H4 (cell line): ENCODE measurements around the gene C19orf33. TPM values are rescaled to one million over a fixed set of nuclear protein-coding genes. Genes with fewer than 3 reads are reported as not detected.
A peak's percentile ranks its signal among the peaks of the same experiment; 100 is the strongest.
"Not testable (repeated sequence)": the region's sequence is repeated elsewhere in the genome, so short reads cannot be mapped to it uniquely, and the experiment has no call there.

Experiments
- DNase-seq: peaks from one replicate; pipeline ENCODE4 v3.0.0-alpha.2; 2015; ENCODE audit warnings: low spot score
- total RNA-seq: library from RNA; depleted of rRNA; stranded (reverse); fragments of >200 nt; shearing (Covaris generic); gene quantifications from 2 replicates; pipeline ENCODE4 v1.2.3, GENCODE V29; 2014; rRNA removed

The C19orf33 gene
- total RNA-seq, result 2.7 TPM in 1 of 2 replicates, not detected in the other

DNA sequence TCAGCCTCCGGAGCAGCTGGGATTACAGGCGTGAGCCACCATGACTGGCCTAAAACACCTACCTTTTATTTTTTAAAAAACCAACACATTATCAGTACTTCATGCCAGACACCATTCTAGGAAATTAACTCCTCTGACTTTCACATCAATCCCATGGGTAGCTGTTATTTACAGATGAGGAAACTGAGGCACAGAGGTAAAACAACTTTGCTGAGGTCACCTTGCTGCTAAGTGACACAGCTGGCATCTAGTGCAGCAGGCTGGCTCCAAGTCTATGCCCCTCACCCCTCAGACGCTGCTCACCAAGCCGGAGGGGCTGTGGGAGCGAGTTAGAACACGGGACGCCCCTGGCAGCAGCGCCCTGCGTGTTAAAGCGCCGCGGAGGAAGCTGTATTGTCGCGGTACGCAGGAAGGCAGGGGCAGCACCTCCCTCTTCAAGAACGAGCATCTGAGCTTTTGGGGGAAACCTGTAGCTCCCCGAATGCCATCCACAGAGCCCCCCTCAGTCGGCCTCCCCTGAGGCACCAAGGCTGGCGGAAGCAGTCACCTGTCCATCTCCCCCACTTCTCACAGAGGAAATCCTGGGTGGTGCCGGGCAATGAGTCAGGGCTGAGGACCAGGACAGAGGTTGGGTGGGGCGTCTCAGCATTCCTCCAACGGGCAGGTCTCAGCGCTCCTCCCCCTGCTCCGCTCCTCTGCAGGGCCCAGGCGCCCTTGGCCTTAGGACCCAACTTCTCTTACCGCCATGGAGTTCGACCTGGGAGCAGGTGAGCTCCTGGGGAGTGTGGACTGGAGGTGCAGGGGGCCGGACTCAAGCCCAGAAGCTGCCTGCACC is at the start of gene C19orf33:
C19orf33 (plus strand) TSS at position 735 of the 835 bp plus-strand sequence; CDS start at position 746, 11 bp downstream.
- DNase-seq, result no peak

DNA sequence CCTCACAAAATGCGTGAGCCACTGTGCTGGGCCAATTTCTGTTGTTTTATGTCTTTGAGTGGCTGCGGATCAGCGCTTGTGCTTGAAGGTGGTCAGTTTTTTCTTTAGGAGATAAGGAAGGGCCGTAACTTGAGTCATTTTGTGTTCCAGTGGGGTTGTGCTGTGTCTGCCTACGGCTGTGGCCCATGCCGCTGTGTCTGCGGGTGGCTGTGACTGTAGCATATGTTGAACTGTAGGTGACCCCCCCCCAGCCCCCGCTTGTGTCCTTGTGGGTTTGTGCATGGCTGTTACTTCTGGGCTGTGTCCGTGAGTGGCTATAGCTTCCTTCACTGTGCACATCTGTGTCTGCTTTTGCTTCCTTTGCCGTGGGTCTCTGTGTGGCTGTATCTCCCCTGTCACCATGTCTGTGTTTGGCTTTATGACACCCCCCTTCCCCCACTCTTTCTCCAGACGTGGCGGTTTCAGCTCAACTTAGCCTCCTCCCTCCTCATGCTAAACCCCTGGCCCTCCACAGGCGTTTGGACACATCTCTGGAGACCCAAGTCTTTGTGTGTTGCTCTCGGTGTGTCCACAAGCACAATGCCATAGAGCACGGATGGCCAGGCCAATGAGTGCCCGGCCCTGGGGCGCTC is 48.6 kb upstream of the C19orf33 start:
- no peak for DNase-seq

DNA sequence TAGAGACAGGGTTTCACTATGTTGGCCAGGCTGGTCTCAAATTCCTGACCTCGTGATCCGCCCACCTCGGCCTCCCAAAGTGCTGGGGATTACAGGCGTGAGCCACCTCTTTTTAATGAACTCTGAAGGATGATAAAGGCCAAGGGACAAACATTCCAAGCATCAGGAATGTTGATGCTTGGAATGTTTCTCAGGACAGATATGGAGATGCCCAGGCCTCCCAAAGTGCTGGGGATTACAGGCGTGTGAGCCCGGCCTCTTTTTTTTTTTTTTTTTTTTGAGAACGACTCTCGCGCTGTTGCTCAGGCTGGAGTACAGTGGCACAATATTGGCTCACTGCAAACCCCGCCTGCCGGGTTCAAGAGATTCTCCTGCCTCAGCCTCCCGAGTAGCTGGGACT is 42.1 kb upstream of the C19orf33 start:
- DNase-seq, result not testable (repeated sequence)

DNA sequence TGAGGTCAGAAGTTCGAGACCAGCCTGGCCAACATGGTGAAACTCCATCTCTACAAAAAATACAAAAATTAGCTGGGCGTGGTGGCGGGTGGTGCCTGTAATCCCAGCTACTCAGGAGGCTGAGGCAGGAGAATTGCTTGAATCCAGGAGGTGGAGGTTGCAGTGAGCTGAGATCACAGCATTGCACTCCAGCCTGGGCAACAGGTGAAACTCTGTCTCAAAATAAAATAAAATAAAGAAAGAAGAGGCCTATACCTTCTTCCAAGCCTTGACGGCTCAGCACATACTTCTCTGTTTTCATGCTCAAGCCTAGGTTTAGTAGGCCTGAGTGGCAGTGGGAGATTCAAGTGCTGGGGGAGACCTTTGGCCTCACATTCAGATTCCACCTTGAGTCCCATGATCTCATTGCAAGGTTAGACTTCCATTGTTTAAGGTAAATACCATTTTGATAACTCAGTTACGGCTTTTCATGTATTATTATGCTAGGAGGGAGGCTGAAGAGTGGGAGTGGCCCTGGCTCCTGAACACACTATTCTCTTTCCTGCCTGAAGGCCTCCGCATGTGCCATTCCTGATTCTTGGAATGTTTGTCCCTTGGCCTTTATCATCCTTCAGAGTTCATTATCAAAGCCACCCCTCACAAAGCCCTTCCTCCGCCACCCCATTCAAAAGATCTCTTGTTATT is 41.3 kb upstream of the C19orf33 start:
- DNase-seq, result no peak

DNA sequence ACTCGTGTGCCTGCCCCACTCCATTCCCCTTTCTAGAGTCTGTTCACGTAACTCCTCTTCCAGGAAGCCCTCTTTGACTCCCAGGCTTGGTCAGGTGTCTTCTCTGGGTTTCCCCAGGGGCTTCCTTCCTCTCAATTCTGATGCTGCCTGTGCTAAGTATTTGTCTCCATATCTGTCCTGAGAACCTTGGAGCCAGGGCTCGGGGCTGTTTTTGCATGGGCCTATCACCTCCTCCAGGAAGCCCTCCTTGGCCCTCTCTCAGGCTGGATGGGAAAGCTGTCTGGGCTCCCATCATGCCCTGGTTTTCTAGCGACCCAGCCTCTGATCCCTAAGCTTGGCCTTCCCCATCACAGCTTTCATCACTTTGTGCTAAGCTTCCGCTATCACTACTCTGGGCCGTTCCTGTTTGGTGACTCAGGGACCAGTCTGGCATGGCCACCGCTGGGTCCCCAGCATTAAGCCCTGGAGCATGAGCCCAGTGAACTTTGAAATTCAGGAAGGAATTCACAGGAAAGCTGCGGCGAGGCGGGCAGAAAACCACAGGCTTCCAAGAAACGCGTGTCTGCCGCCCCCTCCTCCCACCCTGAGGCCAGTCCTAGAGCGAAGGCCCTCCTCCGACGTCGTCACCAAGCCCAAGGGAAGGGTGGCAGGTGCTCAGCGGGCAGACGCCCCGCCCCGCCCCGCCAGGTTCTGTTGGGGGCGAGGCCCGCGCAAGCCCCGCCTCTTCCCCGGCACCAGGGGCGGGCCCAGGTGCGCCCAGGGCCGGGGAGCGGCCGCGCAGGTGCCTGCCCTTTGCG is 40.2 kb upstream of the C19orf33 start:
- DNase-seq, result no peak

DNA sequence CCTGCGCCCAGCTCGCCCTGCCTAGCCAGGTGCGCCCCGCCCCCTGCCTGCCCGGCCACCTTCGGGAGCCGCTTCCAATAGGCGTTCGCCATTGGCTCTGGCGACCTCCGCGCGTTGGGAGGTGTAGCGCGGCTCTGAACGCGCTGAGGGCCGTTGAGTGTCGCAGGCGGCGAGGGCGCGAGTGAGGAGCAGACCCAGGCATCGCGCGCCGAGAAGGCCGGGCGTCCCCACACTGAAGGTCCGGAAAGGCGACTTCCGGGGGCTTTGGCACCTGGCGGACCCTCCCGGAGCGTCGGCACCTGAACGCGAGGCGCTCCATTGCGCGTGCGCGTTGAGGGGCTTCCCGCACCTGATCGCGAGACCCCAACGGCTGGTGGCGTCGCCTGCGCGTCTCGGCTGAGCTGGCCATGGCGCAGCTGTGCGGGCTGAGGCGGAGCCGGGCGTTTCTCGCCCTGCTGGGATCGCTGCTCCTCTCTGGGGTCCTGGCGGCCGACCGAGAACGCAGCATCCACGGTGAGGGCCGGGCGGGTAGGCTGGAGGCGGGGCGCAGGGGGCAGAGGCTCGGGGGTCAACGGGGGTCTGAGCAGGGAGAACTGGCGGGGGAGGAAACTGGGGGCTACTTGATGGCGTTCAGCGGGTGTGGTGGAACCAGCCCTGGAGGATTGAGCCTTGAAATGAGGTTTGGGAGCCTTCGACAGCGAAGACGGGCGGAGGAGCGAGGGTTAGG is 39.4 kb upstream of the C19orf33 start, which contains the start of gene SPINT2:
SPINT2 (plus strand) TSS at position 88 of the 727 bp plus-strand sequence; CDS start at position 408, 320 bp downstream.
- DNase-seq, result no peak

DNA sequence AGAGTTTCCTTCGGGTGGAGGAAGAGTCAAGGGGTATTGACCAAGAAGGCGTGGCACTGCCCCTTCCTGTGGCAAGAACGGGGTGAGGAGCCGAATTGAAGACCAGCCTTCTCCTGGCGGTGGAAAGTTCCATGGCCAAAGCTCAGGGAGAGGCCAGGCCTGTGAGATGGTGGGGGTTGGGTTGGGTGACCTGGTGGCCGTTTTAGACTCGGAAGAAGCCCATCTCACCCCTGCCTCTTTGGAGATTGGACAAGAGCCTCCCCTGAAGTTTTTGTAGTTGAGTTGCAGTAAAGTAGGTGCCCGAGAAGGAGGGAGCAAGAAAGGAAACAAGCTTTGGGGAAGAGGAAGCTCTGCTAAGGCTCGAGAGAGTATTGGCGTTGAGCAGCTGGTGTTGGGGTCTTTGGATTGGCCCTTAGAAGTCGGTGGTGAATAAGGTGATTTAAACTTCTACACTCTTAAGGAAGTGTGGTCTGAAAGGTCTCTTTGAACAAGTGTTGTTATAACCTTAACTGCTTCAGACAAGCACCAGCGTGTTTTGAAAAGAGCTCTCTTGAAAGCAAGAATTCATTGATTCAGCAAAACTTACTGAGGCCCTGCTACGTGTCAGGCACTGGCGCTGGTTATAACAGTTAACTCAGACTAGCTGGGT is 38.7 kb upstream of the C19orf33 start:
- no peak for DNase-seq

DNA sequence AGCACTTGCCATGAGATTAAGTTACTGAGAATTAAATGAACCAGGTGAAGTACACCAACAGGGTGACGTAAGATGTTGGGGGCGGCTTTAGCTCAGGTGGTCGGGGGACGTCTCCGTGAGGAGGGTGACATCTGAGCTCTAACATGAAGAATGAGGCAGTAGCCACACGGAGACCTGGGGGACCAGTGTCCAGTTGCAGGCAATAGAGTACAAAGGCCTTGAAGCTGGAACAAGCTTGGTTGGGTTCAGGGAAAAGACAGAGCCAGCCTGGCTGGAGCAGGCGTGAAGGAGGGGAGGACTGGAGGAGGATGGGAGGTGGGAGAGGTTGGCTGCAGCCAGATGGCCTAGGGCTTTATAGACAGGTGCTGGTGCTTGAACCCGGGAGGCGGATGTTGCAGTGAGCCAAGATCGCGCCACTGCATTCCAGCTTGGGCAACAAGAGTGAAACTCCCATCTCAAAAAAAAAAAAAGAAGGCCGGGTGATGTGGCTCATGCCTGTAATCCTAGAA is 38.1 kb upstream of the C19orf33 start:
- no peak for DNase-seq

DNA sequence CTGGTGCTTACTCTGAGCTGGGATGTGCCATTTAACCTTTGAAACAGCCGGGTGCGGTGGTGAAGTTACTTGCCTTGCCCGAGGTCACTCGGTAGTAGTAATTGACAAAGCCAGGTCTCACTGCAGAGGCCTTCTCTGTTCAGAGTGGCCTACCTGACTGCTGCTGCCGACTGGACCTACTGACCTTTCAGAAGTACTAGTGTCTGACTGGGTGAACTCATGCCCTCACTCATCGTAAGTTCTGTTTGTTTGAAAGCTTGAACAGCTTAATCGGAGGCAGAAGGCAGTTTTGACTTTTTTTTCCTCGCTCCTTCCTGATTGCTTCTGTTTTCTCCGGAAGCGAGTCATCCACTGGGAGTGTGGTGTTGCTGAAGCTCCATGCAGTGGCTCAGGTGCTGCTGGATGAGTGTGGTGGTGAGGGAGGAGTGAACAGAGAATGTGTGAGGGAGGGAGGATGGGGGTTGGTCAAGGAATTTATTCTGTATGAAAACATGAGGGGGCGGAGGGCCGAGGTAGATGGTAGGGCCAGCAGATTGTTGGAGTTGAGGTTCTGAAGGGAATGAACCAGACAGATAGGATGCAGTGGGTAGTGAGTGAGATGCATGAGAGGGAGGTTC is 37.0 kb upstream of the C19orf33 start:
- peak; percentile 78 for DNase-seq

DNA sequence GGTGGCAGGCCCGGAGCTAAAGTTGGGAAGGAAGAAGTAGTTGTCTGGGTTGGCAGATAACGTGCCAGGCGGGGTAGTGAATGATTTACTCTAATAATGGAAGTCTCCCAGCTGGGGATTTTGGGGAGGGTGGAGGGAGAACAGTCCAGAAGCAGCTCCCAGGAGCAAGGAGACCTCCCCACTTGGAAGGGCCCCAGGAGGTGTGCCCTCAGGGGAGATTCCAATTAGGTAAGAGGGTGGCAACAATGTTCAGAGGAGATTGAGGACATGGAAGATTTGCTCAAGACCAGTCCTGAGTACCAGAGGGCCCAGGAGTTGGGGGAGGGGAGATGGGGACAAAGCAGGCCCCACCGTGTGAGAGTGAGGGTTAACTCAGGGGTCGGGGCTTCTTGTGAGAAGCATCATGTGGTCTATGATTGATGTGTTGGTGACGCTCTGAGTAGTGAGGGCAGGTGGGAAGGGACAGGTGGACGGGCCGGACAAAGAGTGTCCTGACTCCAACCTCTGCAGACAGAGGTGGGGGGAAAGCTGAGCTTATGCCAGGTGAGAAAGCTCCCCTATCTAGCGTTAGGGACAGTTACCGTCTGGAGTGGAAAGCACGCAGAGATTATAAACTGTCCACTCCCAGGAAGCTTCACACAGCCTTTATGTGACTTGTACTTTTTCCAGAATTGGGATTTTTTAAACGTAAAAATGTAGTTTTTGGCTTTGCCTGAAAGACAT is 36.1 kb upstream of the C19orf33 start:
- no peak for DNase-seq

DNA sequence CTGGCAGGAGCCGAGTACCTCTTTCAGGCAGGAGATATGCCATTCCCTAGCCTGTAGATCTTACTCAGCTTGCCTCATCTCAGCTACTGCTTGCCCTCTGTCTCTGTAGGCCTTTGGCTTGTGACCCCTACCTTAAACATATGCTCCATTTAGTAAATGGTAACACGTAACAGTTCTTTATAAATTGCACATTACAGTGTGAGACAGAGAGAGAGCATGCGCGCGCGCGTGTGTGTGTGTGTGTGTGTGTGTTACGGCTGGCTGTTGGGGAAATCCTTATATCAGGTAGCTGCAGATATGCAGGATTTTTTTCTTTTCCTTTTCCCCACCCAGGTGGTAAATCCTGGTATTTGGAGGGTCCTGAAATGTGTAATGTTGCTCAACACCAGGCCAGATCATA is 35.5 kb upstream of the C19orf33 start:
- DNase-seq, result no peak

DNA sequence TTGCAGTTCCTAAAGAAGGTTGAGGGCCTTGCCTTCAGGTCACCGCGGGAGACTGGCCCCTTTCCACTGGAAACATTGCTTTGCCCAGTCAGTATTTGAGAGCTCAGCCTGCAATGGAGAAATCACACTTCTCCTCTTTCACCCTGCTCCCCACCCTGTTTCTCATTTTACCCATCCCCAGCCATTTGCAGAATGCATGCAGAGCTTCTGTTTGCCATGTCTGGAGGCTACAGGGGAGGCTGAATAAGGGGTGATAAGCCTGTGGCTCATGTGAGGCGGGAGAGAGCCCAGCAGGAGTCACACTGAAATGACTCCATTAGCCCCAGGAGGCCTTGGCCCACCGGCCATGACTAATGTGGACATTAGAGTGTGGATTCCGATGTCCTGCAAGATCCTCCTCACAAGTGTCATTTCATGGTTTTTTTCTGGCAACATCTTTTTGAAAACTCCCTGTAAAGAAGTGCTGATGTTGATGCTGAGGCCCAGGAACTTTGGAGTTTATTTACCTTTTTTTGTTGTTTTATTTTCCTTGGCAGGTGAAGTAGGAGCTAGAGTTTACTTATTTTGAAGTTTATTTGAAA is 33.4 kb upstream of the C19orf33 start:
- DNase-seq, result no peak

DNA sequence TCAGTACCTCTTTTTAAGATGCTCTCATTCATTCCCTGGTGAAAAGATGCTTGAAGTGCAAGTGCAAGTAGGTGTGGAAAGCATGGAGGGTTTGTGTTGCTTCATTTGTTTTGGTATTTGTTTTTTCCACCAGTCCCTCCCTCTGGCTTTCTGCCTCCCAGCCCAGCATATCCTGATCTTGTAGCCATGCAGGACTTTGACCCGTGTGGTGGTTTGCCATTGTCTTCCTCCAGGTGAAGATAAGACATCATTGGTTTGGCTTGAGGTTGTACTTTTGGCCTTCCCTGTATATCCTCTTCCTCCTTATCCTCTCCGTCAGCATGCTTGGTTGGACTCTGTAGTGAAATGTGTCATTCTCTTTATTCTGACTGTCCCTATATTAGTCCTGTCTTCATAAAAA is 30.6 kb upstream of the C19orf33 start:
- DNase-seq, result no peak

DNA sequence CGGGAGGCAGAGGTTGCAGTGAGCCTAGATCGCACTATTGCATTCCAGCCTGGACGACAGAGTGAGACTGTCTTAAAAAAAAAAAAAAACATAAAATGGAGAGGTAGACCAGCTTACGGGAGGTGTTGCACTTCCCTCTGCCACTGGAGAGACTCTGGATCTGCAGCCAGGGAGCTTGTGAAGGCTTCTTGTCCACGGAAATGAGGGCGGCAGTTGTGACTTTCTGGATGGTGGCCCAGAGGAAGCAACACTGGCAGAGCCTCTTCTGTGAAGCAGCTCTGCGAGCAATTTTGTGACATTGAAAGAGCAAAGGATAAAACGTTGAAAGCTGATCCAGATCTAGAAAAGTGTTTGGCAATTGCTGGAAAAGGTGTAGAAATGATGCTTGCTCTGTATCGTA is 29.3 kb upstream of the C19orf33 start:
- DNase-seq, result no peak

DNA sequence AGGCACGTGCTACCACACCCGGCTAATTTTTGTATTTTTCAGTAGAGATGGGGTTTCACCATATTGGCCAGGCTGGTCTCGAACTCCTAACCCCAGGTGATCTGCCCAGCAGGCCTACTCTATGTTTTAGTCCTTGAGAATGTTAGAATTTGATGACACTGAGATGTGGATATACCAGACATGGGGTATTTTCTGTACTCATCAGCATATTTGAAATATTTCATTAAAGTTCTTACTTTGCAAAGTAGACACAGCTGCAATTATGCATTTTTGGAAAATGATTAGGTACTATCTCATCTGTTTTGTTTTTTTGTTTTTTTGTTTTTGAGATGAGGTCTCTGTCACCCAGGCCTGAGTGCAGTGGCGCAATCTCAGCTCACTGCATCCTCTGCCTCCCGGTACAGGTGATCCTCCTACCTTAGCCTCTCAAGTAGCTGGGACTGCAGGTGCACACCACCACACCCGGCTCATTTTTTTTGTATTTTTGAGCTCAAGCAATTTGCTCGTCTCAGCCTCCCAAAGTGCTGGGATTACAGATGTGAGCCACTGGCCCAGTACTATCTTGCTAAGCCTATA is 27.0 kb upstream of the C19orf33 start:
- DNase-seq, result no peak

DNA sequence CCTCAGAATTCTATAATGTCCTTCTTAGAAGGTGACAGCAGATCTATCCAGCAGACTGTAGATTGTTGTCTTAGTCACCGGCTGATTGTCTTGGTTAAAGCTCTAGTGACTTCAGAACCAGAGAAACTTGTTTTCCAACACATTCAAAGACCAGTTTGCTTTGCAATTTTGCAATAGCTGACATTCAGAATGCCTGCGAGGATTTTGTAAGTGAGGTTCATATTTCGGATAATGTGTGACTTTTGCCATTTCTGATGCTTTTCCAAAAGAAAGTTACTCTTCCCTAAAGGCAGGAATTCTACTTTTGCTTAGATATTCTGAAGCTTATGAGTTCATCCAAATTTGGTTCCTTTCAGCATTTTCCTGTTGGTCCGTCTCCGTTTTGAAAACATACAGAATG is 26.5 kb upstream of the C19orf33 start:
- no peak for DNase-seq

DNA sequence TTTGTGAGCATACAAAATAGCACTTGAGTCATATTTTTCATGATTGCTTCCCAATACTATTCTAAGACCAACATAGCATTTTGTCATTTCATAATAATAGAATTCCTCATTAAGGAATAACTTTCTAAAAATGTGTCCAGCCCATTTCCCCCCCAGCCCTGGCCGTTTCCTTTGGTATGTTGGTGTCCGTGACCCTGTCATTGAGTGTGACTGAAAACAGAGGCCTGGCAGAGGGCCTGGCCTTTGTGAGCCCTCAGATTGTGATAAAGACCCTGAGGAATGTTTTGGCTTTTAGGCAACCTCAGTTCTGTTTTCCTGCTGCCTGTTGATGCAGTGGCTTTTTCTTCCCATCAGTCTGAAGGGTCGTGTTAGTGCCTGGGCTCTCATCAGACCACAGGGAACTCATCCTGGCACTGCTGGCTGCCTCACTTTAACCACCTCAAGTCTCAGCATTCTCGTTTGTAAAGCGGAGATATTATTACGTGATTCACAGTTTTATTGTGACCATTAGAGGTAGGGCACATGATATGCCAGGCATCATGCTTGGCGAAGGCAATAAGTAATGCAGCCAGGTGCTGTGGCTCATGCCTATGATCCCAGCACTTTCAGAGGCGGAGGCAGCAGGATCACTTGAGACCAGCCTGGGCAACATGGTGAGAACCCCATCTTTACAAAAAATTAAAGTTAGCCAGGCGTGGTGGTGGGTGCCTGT is 25.9 kb upstream of the C19orf33 start:
- DNase-seq, result no peak

DNA sequence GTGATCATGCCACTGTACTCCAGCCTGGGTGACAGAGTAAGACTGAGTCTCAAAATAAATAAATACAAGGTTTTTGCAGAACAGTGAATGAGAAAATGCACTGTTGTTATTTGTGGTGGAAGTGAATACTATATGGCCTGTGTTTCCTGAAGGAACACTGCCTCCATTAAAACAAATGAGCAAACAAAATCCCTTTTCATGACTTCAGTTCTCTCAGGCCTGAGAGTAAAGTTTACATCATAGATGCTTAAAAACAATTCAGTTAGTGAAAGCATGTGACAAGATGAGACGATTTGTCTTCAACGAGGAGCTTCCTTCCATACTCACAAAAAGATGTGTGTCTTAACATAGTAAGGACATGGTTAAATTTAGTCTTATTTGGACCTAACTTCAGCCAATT is 25.3 kb upstream of the C19orf33 start:
- no peak for DNase-seq
